GM18951 (cell line): Measurements from ENCODE around the gene PHF2.

Experiments used
- POLR2A ChIP-seq: IDR thresholded peaks from 4 replicates; pipeline ENCODE4 v1.6.1; 2011; ENCODE audit warnings: mild to moderate bottlenecking; ENCODE audit not compliant: insufficient read length, insufficient read depth; ENCODE audit errors: extremely low read depth
- in situ Hi-C: fragments of 300-500 bp; cut with MboI; formaldehyde crosslinking; loops from one replicate; pipeline ENCODE4 v1.12.0; 2022; ENCODE audit warnings: low sequenced_read_pairs, mixed read lengths, inconsistent platforms; ENCODE audit not compliant: unreplicated experiment

PHF2 gene

GRCh38 chr9:93652604-93653592 lies 76.5 kb downstream of the PHF2 start:
- in situ Hi-C loops, result no loop called here
- no peak for TF ChIP-seq POLR2A

GRCh38 chr9:93653760-93654159 lies 77.4 kb downstream of the PHF2 start:
- no peak for TF ChIP-seq POLR2A

GRCh38 chr9:93654351-93654961 lies 78.1 kb downstream of the PHF2 start:
- TF ChIP-seq POLR2A, result no peak
- in situ Hi-C loops, result no loop called here

More at GRCh38 chr9:93653760-93654159, 77.4 kb downstream of the PHF2 start:
- in situ Hi-C loops, result no loop called here

GRCh38 chr9:93655621-93656425 lies 79.4 kb downstream of the PHF2 start:
- TF ChIP-seq POLR2A, result no peak
- in situ Hi-C loops, result no loop called here

- in situ Hi-C loops, result no loop called here
- TF ChIP-seq POLR2A, result no peak
These were observed 80.2 kb downstream of the PHF2 start for GRCh38 chr9:93656426-93657239.

- TF ChIP-seq POLR2A, result no peak
- in situ Hi-C loops, result no loop called here
These were observed 81.1 kb downstream of the PHF2 start for GRCh38 chr9:93657331-93658111.

GRCh38 chr9:93658184-93658925 lies 82.0 kb downstream of the PHF2 start:
- in situ Hi-C loops, result no loop called here
- no peak for TF ChIP-seq POLR2A

- no peak for TF ChIP-seq POLR2A
- in situ Hi-C loops, result no loop called here
These were observed 82.9 kb downstream of the PHF2 start for GRCh38 chr9:93659044-93659836.

GRCh38 chr9:93659837-93660177 lies 83.4 kb downstream of the PHF2 start:
- in situ Hi-C loops, result no loop called here
- no peak for TF ChIP-seq POLR2A

- in situ Hi-C loops, result no loop called here
- no peak for TF ChIP-seq POLR2A
These were observed 84.1 kb downstream of the PHF2 start for GRCh38 chr9:93660352-93661046.
